NCI-H2029 (cell line): Measurements from ENCODE around the gene PTDSS2.
"Not testable (repeated sequence)": the region's sequence is repeated elsewhere in the genome, so short reads cannot be mapped to it uniquely, and the experiment has no call there.

Source experiments
- DNase-seq: peaks from one replicate; lab custom pipeline; 2025; lab: John Stamatoyannopoulos, UW

PTDSS2 gene

GRCh38 chr11:450809-451451 is 851 bp downstream of the PTDSS2 start:
- no peak for DNase-seq

GRCh38 chr11:451738-452137 is 1.7 kb downstream of the PTDSS2 start:
- DNase-seq, result no peak

GRCh38 chr11:452203-452744 is 2.2 kb downstream of the PTDSS2 start:
- DNase-seq, result no peak

- no peak for DNase-seq
These were observed 2.9 kb downstream of the PTDSS2 start for GRCh38 chr11:452916-453527.

GRCh38 chr11:453564-453963 is 3.5 kb downstream of the PTDSS2 start:
- no peak for DNase-seq

- no peak for DNase-seq
These were observed 4.0 kb downstream of the PTDSS2 start for GRCh38 chr11:454043-454442.

- DNase-seq, result no peak
These were observed 4.9 kb downstream of the PTDSS2 start for GRCh38 chr11:454801-455565.

- DNase-seq, result no peak
These were observed 5.6 kb downstream of the PTDSS2 start for GRCh38 chr11:455566-456147.

GRCh38 chr11:456533-456932 is 6.5 kb downstream of the PTDSS2 start:
- DNase-seq, result no peak

GRCh38 chr11:457111-457760 is 7.2 kb downstream of the PTDSS2 start:
- DNase-seq, result no peak

- DNase-seq, result no peak
These were observed 9.6 kb downstream of the PTDSS2 start for GRCh38 chr11:459511-460220.

- DNase-seq, result no peak
These were observed 10.5 kb downstream of the PTDSS2 start for GRCh38 chr11:460331-461199.

GRCh38 chr11:461626-462025 is 11.5 kb downstream of the PTDSS2 start:
- DNase-seq, result no peak

GRCh38 chr11:462107-462890 is 12.2 kb downstream of the PTDSS2 start:
- no peak for DNase-seq

- no peak for DNase-seq
These were observed 14.2 kb downstream of the PTDSS2 start for GRCh38 chr11:464316-464715.

- DNase-seq, result no peak
These were observed 15.9 kb downstream of the PTDSS2 start for GRCh38 chr11:465896-466530.

GRCh38 chr11:468036-468435 is 18.0 kb downstream of the PTDSS2 start:
- DNase-seq, result no peak

GRCh38 chr11:468493-468892 is 18.4 kb downstream of the PTDSS2 start:
- DNase-seq, result no peak

- not testable (repeated sequence) for DNase-seq
These were observed 19.1 kb downstream of the PTDSS2 start for GRCh38 chr11:469026-469683.
